ENCODE results near the gene PCDHB12.
"Not testable (repeated sequence)": the region's sequence is repeated elsewhere in the genome, so short reads cannot be mapped to it uniquely, and the experiment has no call there.

Gene PCDHB12

DNA sequence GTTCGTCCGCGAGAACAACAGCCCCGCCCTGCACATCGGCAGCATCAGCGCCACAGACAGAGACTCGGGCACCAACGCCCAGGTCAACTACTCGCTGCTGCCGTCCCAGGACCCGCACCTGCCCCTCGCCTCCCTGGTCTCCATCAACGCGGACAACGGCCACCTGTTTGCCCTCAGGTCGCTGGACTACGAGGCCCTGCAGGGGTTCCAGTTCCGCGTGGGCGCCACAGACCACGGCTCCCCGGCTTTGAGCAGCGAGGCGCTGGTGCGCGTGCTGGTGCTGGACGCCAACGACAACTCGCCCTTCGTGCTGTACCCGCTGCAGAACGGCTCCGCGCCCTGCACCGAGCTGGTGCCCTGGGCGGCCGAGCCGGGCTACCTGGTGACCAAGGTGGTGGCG lies 1.8 kb downstream of the PCDHB12 start:
- DNase-seq (ENCODE audit: low spot score): not testable (repeated sequence)

DNA sequence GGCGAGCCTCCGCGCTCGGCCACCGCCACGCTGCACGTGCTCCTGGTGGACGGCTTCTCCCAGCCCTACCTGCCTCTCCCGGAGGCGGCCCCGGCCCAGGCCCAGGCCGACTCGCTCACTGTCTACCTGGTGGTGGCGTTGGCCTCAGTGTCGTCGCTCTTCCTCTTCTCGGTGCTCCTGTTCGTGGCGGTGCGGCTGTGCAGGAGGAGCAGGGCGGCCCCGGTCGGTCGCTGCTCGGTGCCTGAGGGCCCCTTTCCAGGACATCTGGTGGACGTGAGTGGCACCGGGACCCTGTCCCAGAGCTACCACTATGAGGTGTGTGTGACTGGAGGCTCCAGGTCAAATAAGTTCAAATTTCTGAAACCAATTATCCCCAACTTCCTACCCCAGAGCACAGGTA lies 2.3 kb downstream of the PCDHB12 start:
- not testable (repeated sequence) for DNase-seq (ENCODE audit: low spot score)

DNA sequence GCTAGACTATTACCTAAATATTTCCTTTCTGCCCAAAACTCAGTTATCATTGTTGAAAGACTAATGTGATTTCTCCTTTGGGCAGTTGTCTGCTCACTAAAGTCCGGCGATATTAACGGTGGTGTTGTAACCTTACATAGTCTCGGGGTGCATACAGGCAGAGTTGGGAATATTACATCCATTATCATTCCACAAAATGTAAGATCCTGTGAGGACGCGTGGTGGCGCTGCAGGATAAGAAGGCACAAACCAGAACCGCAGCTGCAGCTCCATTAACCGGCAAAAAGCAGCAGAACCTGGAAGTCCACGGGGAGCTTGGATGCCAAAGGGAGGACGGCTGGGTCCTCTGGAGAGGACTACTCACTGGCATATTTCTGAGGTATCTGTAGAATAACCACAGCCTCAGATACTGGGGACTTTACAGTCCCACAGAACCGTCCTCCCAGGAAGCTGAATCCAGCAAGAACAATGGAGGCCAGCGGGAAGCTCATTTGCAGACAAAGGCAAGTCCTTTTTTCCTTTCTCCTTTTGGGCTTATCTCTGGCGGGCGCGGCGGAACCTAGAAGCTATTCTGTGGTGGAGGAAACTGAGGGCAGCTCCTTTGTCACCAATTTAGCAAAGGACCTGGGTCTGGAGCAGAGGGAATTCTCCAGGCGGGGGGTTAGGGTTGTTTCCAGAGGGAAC lies 5.3 kb downstream of the PCDHB12 start, which contains the start of gene PCDHB13:
PCDHB13 (plus strand) TSS at position 264 of the 684 bp plus-strand sequence; CDS start at position 469, 205 bp downstream.
- DNase-seq (ENCODE audit: low spot score): not testable (repeated sequence)

DNA sequence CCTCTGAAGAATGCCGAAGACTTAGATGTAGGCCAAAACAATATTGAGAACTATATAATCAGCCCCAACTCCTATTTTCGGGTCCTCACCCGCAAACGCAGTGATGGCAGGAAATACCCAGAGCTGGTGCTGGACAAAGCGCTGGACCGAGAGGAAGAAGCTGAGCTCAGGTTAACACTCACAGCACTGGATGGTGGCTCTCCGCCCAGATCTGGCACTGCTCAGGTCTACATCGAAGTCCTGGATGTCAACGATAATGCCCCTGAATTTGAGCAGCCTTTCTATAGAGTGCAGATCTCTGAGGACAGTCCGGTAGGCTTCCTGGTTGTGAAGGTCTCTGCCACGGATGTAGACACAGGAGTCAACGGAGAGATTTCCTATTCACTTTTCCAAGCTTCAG lies 6.1 kb downstream of the PCDHB12 start:
- DNase-seq (ENCODE audit: low spot score): not testable (repeated sequence)

DNA sequence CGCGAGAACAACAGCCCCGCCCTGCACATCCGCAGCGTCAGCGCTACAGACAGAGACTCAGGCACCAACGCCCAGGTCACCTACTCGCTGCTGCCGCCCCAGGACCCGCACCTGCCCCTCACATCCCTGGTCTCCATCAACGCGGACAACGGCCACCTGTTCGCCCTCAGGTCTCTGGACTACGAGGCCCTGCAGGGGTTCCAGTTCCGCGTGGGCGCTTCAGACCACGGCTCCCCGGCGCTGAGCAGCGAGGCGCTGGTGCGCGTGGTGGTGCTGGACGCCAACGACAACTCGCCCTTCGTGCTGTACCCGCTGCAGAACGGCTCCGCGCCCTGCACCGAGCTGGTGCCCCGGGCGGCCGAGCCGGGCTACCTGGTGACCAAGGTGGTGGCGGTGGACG lies 7.0 kb downstream of the PCDHB12 start:
- not testable (repeated sequence) for DNase-seq (ENCODE audit: low spot score)

DNA sequence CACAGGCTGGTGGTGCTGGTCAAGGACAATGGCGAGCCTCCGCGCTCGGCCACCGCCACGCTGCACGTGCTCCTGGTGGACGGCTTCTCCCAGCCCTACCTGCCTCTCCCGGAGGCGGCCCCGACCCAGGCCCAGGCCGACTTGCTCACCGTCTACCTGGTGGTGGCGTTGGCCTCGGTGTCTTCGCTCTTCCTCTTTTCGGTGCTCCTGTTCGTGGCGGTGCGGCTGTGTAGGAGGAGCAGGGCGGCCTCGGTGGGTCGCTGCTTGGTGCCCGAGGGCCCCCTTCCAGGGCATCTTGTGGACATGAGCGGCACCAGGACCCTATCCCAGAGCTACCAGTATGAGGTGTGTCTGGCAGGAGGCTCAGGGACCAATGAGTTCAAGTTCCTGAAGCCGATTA lies 7.5 kb downstream of the PCDHB12 start:
- not testable (repeated sequence) for DNase-seq (ENCODE audit: low spot score)

DNA sequence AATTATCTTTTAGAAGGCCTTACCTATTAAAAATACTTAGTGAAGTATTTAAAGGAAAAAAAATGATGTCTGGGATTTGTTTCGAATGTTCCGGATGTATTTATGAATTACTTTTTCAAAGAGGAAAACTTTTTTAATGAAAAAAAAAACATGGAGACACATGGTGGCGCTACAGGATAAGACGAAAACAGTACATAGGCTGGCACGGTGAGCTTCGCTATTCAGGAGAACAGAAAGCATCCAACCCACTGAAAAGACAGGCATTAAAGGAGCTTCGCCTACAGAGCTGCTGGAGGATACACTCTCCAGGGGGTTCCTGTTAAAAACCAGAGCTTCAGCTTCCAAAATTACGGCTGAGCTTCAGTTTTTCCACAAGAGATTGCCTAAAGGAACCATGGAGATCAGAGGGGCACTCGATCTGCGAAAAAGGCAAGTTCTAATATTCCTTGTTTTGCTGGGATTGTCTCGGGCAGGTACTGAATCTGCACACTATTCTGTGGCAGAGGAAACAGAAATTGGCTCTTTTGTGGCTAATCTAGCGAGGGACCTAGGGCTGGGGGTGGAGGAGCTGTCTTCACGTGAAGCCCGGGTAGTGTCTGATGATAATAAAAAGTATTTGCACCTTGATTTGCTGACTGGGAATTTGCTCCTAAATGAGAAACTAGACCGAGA lies 14.7 kb downstream of the PCDHB12 start, which contains the start of gene PCDHB14:
PCDHB14 (plus strand) TSS at position 232 of the 672 bp plus-strand sequence; CDS start at position 395, 163 bp downstream.
- no peak for DNase-seq (ENCODE audit: low spot score)

DNA sequence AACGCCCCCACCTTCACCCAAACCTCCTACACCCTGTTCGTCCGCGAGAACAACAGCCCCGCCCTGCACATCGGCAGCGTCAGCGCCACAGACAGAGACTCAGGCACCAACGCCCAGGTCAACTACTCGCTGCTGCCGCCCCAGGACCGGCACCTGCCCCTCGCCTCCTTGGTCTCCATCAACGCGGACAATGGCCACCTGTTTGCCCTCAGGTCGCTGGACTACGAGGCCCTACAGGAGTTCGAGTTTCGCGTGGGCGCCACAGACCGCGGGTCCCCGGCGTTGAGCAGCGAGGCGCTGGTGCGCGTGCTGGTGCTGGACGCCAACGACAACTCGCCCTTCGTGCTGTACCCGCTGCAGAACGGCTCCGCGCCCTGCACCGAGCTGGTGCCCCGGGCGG lies 16.3 kb downstream of the PCDHB12 start:
- DNase-seq (ENCODE audit: low spot score): not testable (repeated sequence)

DNA sequence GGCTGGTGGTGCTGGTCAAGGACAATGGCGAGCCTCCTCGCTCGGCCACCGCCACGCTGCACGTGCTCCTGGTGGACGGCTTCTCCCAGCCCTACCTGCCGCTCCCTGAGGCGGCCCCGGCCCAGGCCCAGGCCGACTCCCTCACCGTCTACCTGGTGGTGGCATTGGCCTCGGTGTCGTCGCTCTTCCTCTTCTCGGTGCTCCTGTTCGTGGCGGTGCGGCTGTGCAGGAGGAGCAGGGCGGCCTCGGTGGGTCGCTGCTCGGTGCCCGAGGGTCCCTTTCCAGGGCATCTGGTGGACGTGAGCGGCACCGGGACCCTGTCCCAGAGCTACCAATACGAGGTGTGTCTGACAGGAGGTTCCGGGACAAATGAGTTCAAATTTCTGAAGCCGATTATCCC lies 16.9 kb downstream of the PCDHB12 start:
- DNase-seq (ENCODE audit: low spot score): not testable (repeated sequence)

DNA sequence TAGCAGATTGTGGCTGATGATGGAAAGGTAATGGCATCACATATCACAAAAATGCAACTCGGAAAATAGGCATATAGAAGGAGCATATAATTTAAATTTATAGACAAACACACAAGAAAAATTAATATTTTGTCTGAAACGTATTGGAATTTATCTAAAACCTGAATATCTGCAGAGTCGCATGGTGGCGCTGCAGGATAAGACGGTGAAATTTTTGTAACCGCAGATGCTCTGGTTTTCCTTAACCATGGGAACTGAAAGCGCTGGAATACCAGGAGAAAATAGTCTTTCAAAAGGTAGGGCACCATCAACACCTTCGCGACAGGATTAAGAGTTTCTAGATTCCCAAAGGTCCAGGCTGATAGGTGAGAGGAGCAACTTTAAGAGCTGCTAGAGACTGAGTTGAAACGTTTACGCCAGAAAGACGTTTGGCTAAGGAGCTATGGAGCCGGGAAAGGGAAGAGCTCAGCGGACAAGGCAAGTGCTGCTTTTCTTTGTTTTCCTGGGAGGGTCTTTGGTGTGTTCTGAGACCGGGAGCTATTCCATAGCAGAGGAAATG lies 25.7 kb downstream of the PCDHB12 start:
- no peak for DNase-seq (ENCODE audit: low spot score)

DNA sequence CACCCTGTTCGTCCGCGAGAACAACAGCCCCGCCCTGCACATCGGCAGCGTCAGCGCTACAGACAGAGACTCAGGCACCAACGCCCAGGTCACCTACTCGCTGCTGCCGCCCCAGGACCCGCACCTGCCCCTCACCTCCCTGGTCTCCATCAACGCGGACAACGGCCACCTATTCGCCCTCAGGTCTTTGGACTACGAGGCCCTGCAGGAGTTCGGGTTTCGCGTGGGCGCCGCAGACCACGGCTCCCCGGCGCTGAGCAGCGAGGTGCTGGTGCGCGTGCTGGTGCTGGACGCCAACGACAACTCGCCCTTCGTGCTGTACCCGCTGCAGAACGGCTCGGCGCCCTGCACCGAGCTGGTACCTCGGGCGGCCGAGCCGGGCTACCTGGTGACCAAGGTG lies 27.4 kb downstream of the PCDHB12 start:
- DNase-seq (ENCODE audit: low spot score): not testable (repeated sequence)

DNA sequence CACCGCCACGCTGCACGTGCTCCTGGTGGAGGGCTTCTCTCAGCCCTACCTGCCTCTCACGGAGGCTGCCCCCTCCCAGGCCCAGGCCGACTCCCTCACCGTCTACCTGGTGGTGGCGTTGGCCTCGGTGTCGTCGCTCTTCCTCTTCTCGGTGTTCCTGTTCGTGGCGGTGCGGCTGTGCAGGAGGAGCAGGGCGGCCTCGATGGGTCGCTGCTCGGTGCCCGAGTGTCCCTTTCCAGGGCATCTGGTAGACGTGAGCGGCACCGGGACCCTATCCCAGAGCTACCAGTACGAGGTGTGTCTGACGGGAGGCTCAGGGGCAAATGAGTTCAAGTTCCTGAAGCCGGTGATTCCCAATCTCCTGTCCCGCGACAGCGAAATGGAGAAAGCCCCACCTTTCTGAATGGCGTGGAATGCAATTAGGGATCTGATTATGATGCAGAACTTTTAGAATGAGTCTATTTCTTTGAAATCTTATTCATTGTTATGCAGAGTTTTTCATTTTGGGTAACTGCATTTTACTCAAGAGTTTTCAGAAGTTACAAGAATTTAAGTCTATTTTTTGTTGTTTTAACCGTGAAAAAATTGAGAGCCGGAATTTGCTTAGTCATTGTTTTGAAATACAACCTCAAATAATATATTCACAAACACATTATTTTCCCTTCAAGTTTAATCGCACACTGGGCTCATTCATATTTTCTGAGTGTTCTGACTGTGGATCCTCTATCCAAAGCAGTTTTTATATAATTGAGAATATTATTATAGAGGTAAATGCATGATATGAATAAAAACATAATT lies 28.2 kb downstream of the PCDHB12 start:
- DNase-seq (ENCODE audit: low spot score): no peak

DNA sequence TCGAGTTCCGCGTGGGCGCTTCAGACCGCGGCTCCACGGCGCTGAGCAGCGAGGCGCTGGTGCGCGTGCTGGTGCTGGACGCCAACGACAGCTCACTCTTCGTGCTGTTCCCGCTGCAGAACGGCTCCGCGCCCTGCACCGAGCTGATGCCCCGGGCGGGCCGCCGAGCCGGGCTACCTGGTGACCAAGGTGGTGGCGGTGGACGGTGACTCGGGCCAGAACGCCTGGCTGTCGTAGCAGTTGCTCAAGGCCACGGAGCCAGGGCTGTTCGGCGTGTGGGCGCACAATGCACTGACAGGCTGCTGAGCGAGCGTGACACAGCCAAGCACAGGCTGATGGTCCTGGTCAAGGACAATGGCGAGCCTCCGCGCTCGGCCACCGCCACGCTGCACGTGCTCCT lies 33.0 kb downstream of the PCDHB12 start:
- DNase-seq (ENCODE audit: low spot score): no peak

DNA sequence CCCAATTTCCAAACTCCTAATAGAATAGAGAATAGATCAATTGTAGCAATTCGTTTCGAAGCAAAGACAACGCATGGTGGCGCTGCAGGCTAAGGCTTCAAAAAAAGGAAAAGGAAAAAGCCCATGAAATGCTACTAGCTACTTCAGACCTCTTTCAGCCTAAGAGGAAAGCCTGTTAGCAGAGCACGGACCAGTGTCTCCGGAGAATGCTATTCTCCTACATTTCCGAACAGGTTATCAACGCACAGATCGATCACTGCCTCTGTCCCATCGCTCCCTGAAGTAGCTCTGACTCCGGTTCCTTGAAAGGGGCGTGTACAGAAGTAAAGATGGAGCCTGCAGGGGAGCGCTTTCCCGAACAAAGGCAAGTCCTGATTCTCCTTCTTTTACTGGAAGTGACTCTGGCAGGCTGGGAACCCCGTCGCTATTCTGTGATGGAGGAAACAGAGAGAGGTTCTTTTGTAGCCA lies 36.8 kb downstream of the PCDHB12 start, which contains the start of gene PCDHB15:
PCDHB15 (plus strand) TSS at position 146 of the 468 bp plus-strand sequence; CDS start at position 330, 184 bp downstream.
- no peak for DNase-seq (ENCODE audit: low spot score)

DNA sequence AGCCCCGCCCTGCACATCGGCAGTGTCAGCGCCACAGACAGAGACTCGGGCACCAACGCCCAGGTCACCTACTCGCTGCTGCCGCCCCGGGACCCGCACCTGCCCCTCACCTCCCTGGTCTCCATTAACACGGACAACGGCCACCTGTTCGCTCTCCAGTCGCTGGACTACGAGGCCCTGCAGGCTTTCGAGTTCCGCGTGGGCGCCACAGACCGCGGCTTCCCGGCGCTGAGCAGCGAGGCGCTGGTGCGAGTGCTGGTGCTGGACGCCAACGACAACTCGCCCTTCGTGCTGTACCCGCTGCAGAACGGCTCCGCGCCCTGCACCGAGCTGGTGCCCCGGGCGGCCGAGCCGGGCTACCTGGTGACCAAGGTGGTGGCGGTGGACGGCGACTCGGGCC lies 38.5 kb downstream of the PCDHB12 start:
- not testable (repeated sequence) for DNase-seq (ENCODE audit: low spot score)

DNA sequence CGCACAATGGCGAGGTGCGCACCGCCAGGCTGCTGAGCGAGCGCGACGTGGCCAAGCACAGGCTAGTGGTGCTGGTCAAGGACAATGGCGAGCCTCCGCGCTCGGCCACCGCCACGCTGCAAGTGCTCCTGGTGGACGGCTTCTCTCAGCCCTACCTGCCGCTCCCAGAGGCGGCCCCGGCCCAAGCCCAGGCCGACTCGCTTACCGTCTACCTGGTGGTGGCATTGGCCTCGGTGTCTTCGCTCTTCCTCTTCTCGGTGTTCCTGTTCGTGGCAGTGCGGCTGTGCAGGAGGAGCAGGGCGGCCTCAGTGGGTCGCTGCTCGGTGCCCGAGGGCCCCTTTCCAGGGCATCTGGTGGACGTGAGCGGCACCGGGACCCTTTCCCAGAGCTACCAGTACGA lies 38.9 kb downstream of the PCDHB12 start:
- not testable (repeated sequence) for DNase-seq (ENCODE audit: low spot score)

DNA sequence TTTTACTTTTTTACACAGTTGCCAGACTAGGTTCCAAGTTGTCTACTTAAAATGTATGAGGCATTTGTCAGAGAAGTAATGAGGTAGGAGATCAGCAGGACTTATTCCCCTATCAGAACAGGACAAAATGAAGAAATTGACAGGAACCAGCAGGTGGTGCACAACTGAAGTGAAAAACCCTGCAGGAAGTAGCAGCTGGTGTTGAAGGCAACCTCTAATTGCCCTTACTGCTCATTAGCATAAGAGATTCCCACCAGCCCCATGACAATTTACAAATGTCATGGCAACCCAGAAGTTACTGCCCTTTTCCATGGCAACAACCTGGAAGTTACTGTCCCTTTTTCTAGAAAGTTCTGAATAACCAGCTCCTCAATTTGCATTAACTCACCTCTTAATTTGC lies 42.1 kb downstream of the PCDHB12 start:
- DNase-seq (ENCODE audit: low spot score): no peak

DNA sequence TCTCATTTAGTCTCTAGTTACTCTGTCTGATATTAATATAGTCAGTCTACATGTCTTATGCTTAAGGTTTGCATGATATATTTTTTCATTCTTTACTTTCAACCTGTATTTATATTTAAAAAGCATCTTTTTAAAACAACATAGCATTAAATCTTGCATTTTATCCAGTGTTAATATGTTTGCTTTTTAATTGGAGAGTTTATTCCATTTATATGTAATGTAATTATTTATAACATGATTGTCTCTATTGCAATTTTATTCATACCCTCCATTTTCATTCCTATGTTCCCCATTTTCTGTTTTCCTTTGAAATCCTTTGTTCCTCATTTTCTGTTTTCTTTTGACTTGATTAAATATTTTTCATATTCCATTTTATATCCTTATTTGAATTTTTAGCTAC lies 49.9 kb downstream of the PCDHB12 start:
- no peak for DNase-seq (ENCODE audit: low spot score)

DNA sequence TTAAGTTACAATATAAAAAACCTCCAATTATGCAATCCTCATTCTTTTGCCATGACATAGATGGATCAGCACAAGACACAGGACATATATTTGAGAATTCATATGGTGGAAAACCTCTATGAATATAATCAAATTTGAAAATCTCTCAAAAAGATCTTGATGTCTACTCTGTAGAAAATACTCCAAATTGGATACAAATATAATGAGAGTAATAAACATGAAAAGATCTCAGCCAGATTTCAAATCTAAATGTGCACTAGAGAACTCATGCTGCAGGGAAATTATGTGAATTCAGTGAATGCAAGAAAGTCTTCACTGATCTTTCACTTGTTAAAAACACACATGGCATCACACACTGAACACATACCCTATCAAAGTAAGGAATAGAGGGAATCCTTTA lies 50.4 kb downstream of the PCDHB12 start:
- no peak for DNase-seq (ENCODE audit: low spot score)

DNA sequence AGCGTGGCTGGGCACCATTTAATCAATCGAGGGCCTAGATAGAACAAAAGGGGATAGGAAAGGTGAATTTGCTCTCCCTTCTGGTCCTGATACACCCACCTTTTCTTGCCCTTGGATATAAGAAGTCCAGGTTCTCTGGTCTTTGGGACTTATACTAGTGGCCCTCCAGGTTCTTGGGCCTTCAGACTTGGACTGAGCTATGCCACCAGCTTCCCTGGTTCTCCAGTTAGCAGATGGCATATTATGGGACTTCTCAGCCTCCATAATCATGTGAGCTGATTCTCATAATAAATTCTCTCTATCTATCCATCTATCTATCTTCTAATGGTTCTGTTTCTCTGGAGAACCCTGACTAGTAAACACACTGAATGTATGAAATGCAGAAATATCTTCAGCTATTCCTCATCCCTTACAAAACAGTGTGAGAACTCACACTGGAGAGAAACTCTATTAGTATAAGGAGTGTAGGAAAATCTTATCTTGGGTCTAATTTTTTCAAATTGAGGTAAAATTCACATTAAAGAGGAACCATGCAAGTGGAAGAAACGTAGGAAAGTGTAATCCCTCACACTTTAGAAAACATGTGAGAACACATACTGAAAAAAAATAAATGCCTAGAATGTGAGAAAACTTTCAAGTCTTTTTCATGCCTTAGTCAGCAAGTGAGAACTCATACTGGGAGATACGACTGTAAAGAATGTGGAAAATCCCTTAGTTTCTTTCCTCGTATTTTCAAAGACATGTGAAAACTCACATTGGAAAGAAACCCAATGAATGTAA lies 52.1 kb downstream of the PCDHB12 start:
- no peak for DNase-seq (ENCODE audit: low spot score)

DNA sequence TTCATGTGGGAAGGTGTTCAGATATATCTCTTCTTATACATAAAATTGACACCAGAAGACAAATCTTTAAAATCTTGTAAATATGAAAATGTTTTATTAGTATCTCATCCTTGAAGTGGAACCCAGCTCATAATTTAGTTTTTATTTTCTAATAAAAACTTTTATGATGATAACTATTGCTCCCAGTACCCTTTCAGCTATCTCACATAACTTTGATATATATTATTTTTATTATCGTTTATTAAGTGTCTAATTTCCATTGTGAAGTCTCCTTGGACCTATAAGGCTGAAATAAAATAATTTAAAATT lies 52.7 kb downstream of the PCDHB12 start:
- DNase-seq (ENCODE audit: low spot score): no peak
